Loucy (cell line): ENCODE measurements around the gene ZBTB24.
A peak's percentile ranks its signal among the peaks of the same experiment; 100 is the strongest.

Source experiments
- H2AFZ ChIP-seq: fragments of 200-600 bp; sonication (generic); 2 replicates; pipeline ENCODE4 v1.6.0; 2016; ENCODE audit warnings: antibody characterized with exemption, mild to moderate bottlenecking, low read length, moderate library complexity
- H3F3A ChIP-seq: fragments of 200-600 bp; 2 replicates; pipeline ENCODE4 v1.6.0; 2016; ENCODE audit warnings: antibody characterized with exemption, low read depth, mild to moderate bottlenecking
- H3K27me3 ChIP-seq: fragments of 200-600 bp; sonication (generic); 2 replicates; pipeline ENCODE4 v1.6.1; 2014; ENCODE audit warnings: low read length, mild to moderate bottlenecking; ENCODE audit not compliant: insufficient read depth, poor library complexity, severe bottlenecking
- H3K36me3 ChIP-seq: fragments of 200-600 bp; sonication (generic); 2 replicates; pipeline ENCODE4 v1.6.1; 2016; ENCODE audit warnings: low read length; ENCODE audit not compliant: insufficient read depth
- H3K4me1 ChIP-seq: fragments of 200-600 bp; sonication (generic); 2 replicates; pipeline ENCODE4 v1.5.1; 2014; ENCODE audit warnings: low read length, mild to moderate bottlenecking; ENCODE audit not compliant: insufficient read depth, poor library complexity, severe bottlenecking
- H3K4me2 ChIP-seq: fragments of 200-600 bp; sonication (generic); 2 replicates; pipeline ENCODE4 v1.6.0; 2014; ENCODE audit warnings: antibody characterized with exemption, low read length, low read depth, mild to moderate bottlenecking; ENCODE audit not compliant: poor library complexity, severe bottlenecking
- H3K4me3 ChIP-seq: fragments of 200-600 bp; sonication (generic); 2 replicates; pipeline ENCODE4 v1.5.1; 2014; ENCODE audit warnings: low read length, mild to moderate bottlenecking, mixed read lengths; ENCODE audit not compliant: poor library complexity, severe bottlenecking
- H3K79me2 ChIP-seq: fragments of 200-600 bp; sonication (generic); 2 replicates; pipeline ENCODE4 v1.6.1; 2014; ENCODE audit warnings: low read length; ENCODE audit not compliant: insufficient read depth
- H3K9ac ChIP-seq: fragments of 200-600 bp; sonication (generic); 2 replicates; pipeline ENCODE4 v1.6.0; 2014; ENCODE audit warnings: mild to moderate bottlenecking, low read depth, low read length, moderate library complexity; ENCODE audit not compliant: poor library complexity, severe bottlenecking
- H3K9me2 ChIP-seq: fragments of 200-600 bp; sonication (generic); replicated peaks from 2 replicates; pipeline ENCODE4 v1.6.1; 2016; ENCODE audit warnings: low read depth, low read length, mixed read lengths
- H3K9me3 ChIP-seq: fragments of 200-600 bp; sonication (generic); 2 replicates; pipeline ENCODE4 v1.6.1; 2014; ENCODE audit warnings: mild to moderate bottlenecking, antibody characterized with exemption, low read length, low read depth; ENCODE audit not compliant: insufficient read depth
- H4K20me1 ChIP-seq: fragments of 200-600 bp; sonication (generic); 2 replicates; pipeline ENCODE4 v1.6.0; 2014; ENCODE audit warnings: antibody characterized with exemption, low read length, mild to moderate bottlenecking; ENCODE audit not compliant: insufficient read depth, poor library complexity, severe bottlenecking
- CTCF ChIP-seq: fragments of 200-600 bp; sonication (generic); conservative IDR thresholded peaks from 2 replicates; pipeline ENCODE4 v1.5.1; 2014; ENCODE audit warnings: mild to moderate bottlenecking, antibody characterized with exemption, low read length
- EZH2phosphoT487 ChIP-seq: fragments of 200-600 bp; IDR thresholded peaks from 2 replicates; pipeline ENCODE4 v1.6.1; 2018; ENCODE audit warnings: antibody characterized with exemption, mild to moderate bottlenecking, moderate library complexity, borderline replicate concordance

Gene ZBTB24

GRCh38 chr6:109480993-109481480 lies 2.0 kb downstream of the ZBTB24 start:
- H3F3A ChIP-seq = no peaks in the 10 kb centered on the region
- peak overlapping the region; percentile 95 for H3K9ac ChIP-seq
- H3K79me2 ChIP-seq = peaks cover 67% of the 10 kb centered on the region
- H2AFZ ChIP-seq = no peak overlapping the region
- TF ChIP-seq EZH2phosphoT487 (no peak), CTCF (no peak)
- no peaks in the 10 kb centered on the region for H3K9me2 ChIP-seq
- peaks cover 62% of the 10 kb centered on the region for H3K4me1 ChIP-seq
- H3K4me3 ChIP-seq = peak overlapping the region; percentile 93
- peaks cover 52% of the 10 kb centered on the region for H4K20me1 ChIP-seq
- H3K36me3 ChIP-seq = 0 out of 2 replicates have a peak, but pooled peaks cover 4% of the 10 kb centered on the region
- H3K4me2 ChIP-seq = peak overlapping the region; percentile 88
- H3K9me3 ChIP-seq = no peaks in the 10 kb centered on the region
- H3K27me3 ChIP-seq = no peaks in the 10 kb centered on the region

- H3K9ac ChIP-seq = peak overlapping the region; percentile 65
Observed at GRCh38 chr6:109478841-109479624, 4.0 kb downstream of the ZBTB24 start.

GRCh38 chr6:109478222-109478805 lies 4.7 kb downstream of the ZBTB24 start:
- Histone ChIP-seq H3K36me3 (peaks cover 18% of the 10 kb centered on the region; the same call in 1 of the 2 replicates), H3K4me1 (peaks cover 64% of the 10 kb centered on the region), H2AFZ (no peak overlapping the region), H3K4me3 (peak overlapping the region; percentile 93), H3K9ac (peak overlapping the region; percentile 65), H3K4me2 (peak overlapping the region; percentile 88), H4K20me1 (peaks cover 52% of the 10 kb centered on the region), H3K27me3 (no peaks in the 10 kb centered on the region), H3K9me2 (no peaks in the 10 kb centered on the region), H3F3A (no peaks in the 10 kb centered on the region), H3K9me3 (no peaks in the 10 kb centered on the region), H3K79me2 (peaks cover 86% of the 10 kb centered on the region)
- TF ChIP-seq EZH2phosphoT487 (no peak), CTCF (no peak)

More at GRCh38 chr6:109478841-109479624, 4.0 kb downstream of the ZBTB24 start:
- Histone ChIP-seq H3K4me3 (peak overlapping the region; percentile 93), H3K36me3 (peaks cover 11% of the 10 kb centered on the region; the same call in 1 of the 2 replicates), H3F3A (no peaks in the 10 kb centered on the region), H3K4me2 (peak overlapping the region; percentile 88), H3K4me1 (peaks cover 68% of the 10 kb centered on the region), H3K79me2 (peaks cover 81% of the 10 kb centered on the region), H3K9me3 (no peaks in the 10 kb centered on the region), H3K9me2 (no peaks in the 10 kb centered on the region), H2AFZ (no peak overlapping the region), H4K20me1 (peaks cover 52% of the 10 kb centered on the region), H3K27me3 (no peaks in the 10 kb centered on the region)
- TF ChIP-seq EZH2phosphoT487 (no peak), CTCF (no peak)
